Thoracic aorta (tissue), 2 donors: ENCODE data around the gene MPPED2. TPM values are rescaled to one million over a fixed set of nuclear protein-coding genes. Genes with fewer than 3 reads are reported as not detected.

ENCODE experiments used
- ATAC-seq: fragments of 150-250 bp; one replicate; pipeline ENCODE4 v1.8.0; 2017; ENCODE audit warnings: low read depth; ENCODE audit not compliant: insufficient number of reproducible peaks, low FRiP score
- DNase-seq: peaks from one replicate; pipeline ENCODE4 v3.0.0-alpha.2; 2020; ENCODE audit warnings: low spot score
- H3K27ac ChIP-seq, 2 donors: fragments of 200-600 bp; sonication (generic); 1 replicate in 1 of 2; 2 replicates in 1 of 2; pipeline ENCODE4 v1.5.1; 2016; ENCODE audit warnings: mild to moderate bottlenecking in 2 of 2, moderate library complexity in 2 of 2
- H3K27me3 ChIP-seq: fragments of 200-600 bp; sonication (generic); replicated peaks from 2 replicates; pipeline ENCODE4 v1.6.0; 2016; ENCODE audit warnings: mild to moderate bottlenecking; ENCODE audit not compliant: insufficient read depth
- H3K36me3 ChIP-seq: fragments of 200-600 bp; sonication (generic); one replicate; pipeline ENCODE4 v1.5.1; 2016
- H3K4me1 ChIP-seq, 2 donors: fragments of 200-600 bp; sonication (generic); 1 replicate in 1 of 2; 2 replicates in 1 of 2; pipeline versions ENCODE4 v1.5.1 to v1.6.0; 2016; ENCODE audit warnings: low read depth in 2 of 2, mild to moderate bottlenecking in 1 of 2; ENCODE audit not compliant: control insufficient read depth in 1 of 2
- H3K4me3 ChIP-seq: fragments of 200-600 bp; sonication (generic); 2 replicates; pipeline ENCODE4 v1.5.1; 2016; ENCODE audit warnings: mild to moderate bottlenecking
- H3K9me3 ChIP-seq: fragments of 200-600 bp; sonication (generic); 2 replicates; pipeline ENCODE4 v1.5.1; 2016
- CTCF ChIP-seq: fragments of 200-600 bp; sonication (generic); IDR thresholded peaks from one replicate; pipeline ENCODE4 v1.5.1; 2019; ENCODE audit warnings: antibody characterized with exemption
- total RNA-seq, 2 donors: library from RNA; depleted of rRNA; stranded (reverse); fragments of >200 nt; gene quantifications; one replicate each; pipeline versions ENCODE4 v1.1.0 to v1.2.3, GENCODE V29; 2016

MPPED2 gene
- total RNA-seq, 2 donors from 2014 or later, result 16.0 to 18.8 TPM

GRCh38 chr11:30610628-30611027, 24.5 kb upstream of the MPPED2 start:
- Histone ChIP-seq H3K27ac (no peak overlapping the region), H3K4me3 (no peak overlapping the region), H3K36me3 (no peaks in the 10 kb centered on the region), H3K4me1 (no peaks in the 10 kb centered on the region), H3K9me3 (no peaks in the 10 kb centered on the region), H3K27me3 (no peaks in the 10 kb centered on the region)
- DNase-seq (no peak), ATAC-seq (no peak)
- TF ChIP-seq CTCF, result no peak

- ATAC-seq (no peak), DNase-seq (no peak)
- no peaks in the 10 kb centered on the region for H3K27me3 ChIP-seq
- TF ChIP-seq CTCF, result no peak
- no peaks in the 10 kb centered on the region for H3K9me3 ChIP-seq
- no peak overlapping the region for H3K4me3 ChIP-seq
- no peak overlapping the region for H3K27ac ChIP-seq
- no peaks in the 10 kb centered on the region for H3K36me3 ChIP-seq
- no peaks in the 10 kb centered on the region for H3K4me1 ChIP-seq
These were observed 22.4 kb upstream of the MPPED2 start for GRCh38 chr11:30608534-30608933.

GRCh38 chr11:30605036-30605605, 19.0 kb upstream of the MPPED2 start:
- DNase-seq, result no peak
- no peak overlapping the region for H3K4me3 ChIP-seq
- no peak overlapping the region for H3K27ac ChIP-seq
- no peak for ATAC-seq
- no peaks in the 10 kb centered on the region for H3K4me1 ChIP-seq
- H3K9me3 ChIP-seq, result no peaks in the 10 kb centered on the region
- no peak for TF ChIP-seq CTCF
- no peaks in the 10 kb centered on the region for H3K36me3 ChIP-seq
- H3K27me3 ChIP-seq, result no peaks in the 10 kb centered on the region

GRCh38 chr11:30603357-30603756, 17.2 kb upstream of the MPPED2 start:
- H3K4me1 ChIP-seq, result no peaks in the 10 kb centered on the region
- H3K27me3 ChIP-seq, result no peaks in the 10 kb centered on the region
- no peak for TF ChIP-seq CTCF
- no peaks in the 10 kb centered on the region for H3K9me3 ChIP-seq
- H3K27ac ChIP-seq, result no peak overlapping the region
- no peak for DNase-seq
- H3K36me3 ChIP-seq, result no peaks in the 10 kb centered on the region
- H3K4me3 ChIP-seq, result no peak overlapping the region
- no peak for ATAC-seq

- no peak overlapping the region for H3K27ac ChIP-seq
- TF ChIP-seq CTCF, result no peak
- no peaks in the 10 kb centered on the region for H3K27me3 ChIP-seq
- H3K4me1 ChIP-seq, result peaks cover 7 to 19% of the 10 kb centered on the region in 2 donors
- H3K36me3 ChIP-seq, result no peaks in the 10 kb centered on the region
- DNase-seq, result no peak
- H3K9me3 ChIP-seq, result no peaks in the 10 kb centered on the region
- no peak for ATAC-seq
- no peak overlapping the region for H3K4me3 ChIP-seq
These were observed 10.7 kb upstream of the MPPED2 start for GRCh38 chr11:30596832-30597231.
